HG03095 (cell line): Measurements from ENCODE around the gene LRP5.
"Not testable (repeated sequence)": the region's sequence is repeated elsewhere in the genome, so short reads cannot be mapped to it uniquely, and the experiment has no call there.

ENCODE experiments used
- ATAC-seq: cut with Tn5 transposase; IDR thresholded peaks from one replicate; pipeline ENCODE4 v1.9.1; 2021; ENCODE audit warnings: moderate library complexity; ENCODE audit not compliant: unreplicated experiment

Gene LRP5

GRCh38 chr11:68328374-68329091, 16.1 kb downstream of the LRP5 start:
- no peak for ATAC-seq

GRCh38 chr11:68329536-68329935, 17.1 kb downstream of the LRP5 start:
- ATAC-seq, result no peak

- no peak for ATAC-seq
Measured at GRCh38 chr11:68329978-68330699, 17.7 kb downstream of the LRP5 start.

GRCh38 chr11:68330700-68331337, 18.4 kb downstream of the LRP5 start:
- no peak for ATAC-seq

GRCh38 chr11:68331338-68331947, 19.1 kb downstream of the LRP5 start:
- ATAC-seq, result no peak

GRCh38 chr11:68332186-68332585, 19.8 kb downstream of the LRP5 start:
- ATAC-seq, result no peak

GRCh38 chr11:68333173-68333572, 20.8 kb downstream of the LRP5 start:
- no peak for ATAC-seq

GRCh38 chr11:68334923-68335322, 22.5 kb downstream of the LRP5 start:
- ATAC-seq, result no peak

- no peak for ATAC-seq
Measured at GRCh38 chr11:68335683-68336082, 23.3 kb downstream of the LRP5 start.

- no peak for ATAC-seq
Measured at GRCh38 chr11:68336716-68337115, 24.3 kb downstream of the LRP5 start.

GRCh38 chr11:68337399-68337835, 25.0 kb downstream of the LRP5 start:
- no peak for ATAC-seq

- ATAC-seq, result no peak
Measured at GRCh38 chr11:68338051-68338780, 25.8 kb downstream of the LRP5 start.

GRCh38 chr11:68340003-68340767, 27.8 kb downstream of the LRP5 start:
- ATAC-seq, result no peak

GRCh38 chr11:68340784-68341556, 28.6 kb downstream of the LRP5 start:
- ATAC-seq, result no peak

GRCh38 chr11:68341557-68342458, 29.4 kb downstream of the LRP5 start:
- no peak for ATAC-seq

GRCh38 chr11:68342459-68343158, 30.2 kb downstream of the LRP5 start:
- ATAC-seq, result no peak

- no peak for ATAC-seq
Measured at GRCh38 chr11:68343761-68344256, 31.4 kb downstream of the LRP5 start.

- not testable (repeated sequence) for ATAC-seq
Measured at GRCh38 chr11:68344821-68345220, 32.4 kb downstream of the LRP5 start.
